Measurements from ENCODE around the gene TMPRSS3.

Gene TMPRSS3

GRCh38 chr21:42440187-42440792 lies 44.4 kb upstream of the TMPRSS3 start:
- TF ChIP-seq CTCF (IDR thresholded peaks at IDR 0.05; ENCODE audit: control insufficient read depth, extremely low read depth, insufficient read depth) = no peak
- no peak overlapping the region for H3K4me3 ChIP-seq (ENCODE audit: low read depth, low read length)
- DNase-seq (ENCODE audit: low read depth) = no peak

- DNase-seq (ENCODE audit: low read depth) = no peak
- no peak for TF ChIP-seq CTCF (IDR thresholded peaks at IDR 0.05; ENCODE audit: control insufficient read depth, extremely low read depth, insufficient read depth)
- no peak overlapping the region for H3K4me3 ChIP-seq (ENCODE audit: low read depth, low read length)
These were observed 43.7 kb upstream of the TMPRSS3 start for GRCh38 chr21:42439284-42440186.

DNA sequence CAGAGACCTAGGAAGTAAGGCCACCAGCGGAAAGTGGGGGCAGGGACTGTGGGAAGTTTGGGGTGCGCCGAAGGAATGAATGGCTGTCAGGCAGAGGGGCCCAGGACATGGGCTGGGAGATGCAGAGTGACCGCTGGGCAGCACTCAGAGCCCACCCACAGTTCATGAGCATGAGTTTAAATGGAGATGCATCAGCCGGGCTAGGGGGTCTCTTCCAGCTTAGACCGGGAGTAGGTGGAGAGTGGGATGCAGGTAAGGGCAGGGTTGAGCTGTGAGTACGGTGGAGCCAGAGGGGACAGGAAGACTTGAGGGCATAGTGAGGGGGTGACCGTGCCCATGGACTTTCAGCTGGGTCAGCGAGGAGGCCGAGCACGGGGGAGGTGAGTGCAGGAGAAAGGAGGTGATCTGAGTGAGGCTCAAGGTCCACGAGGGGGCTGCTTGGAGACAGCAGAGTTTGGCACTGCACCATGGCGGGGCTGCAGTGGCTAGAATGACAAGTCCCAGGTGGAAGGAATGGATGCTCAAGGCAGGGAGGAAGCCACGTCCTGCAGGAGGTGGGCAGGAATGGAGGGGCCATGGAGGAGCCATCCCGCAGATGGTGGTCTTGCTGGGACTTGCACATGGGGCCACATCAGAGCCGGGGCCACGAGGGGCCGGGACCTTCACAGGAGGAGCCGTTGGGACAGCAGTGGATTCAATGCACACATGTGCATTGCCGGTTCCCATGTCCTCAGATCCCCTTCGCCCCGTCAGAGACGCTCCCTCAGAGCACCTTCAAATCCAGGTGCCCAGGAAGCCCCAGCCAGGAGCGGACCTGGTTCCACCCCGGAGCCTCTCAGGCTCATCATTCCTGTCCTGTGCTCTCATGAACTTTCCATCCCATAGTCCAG lies 42.7 kb upstream of the TMPRSS3 start:
- no peak for DNase-seq (ENCODE audit: low read depth)
- no peak overlapping the region for H3K4me3 ChIP-seq (ENCODE audit: low read depth, low read length)
- no peak for TF ChIP-seq CTCF (IDR thresholded peaks at IDR 0.05; ENCODE audit: control insufficient read depth, extremely low read depth, insufficient read depth)

- DNase-seq (ENCODE audit: low read depth) = no peak
- no peak overlapping the region for H3K4me3 ChIP-seq (ENCODE audit: low read depth, low read length)
- TF ChIP-seq CTCF (IDR thresholded peaks at IDR 0.05; ENCODE audit: control insufficient read depth, extremely low read depth, insufficient read depth) = no peak
These were observed 41.9 kb upstream of the TMPRSS3 start for GRCh38 chr21:42437786-42438185.

DNA sequence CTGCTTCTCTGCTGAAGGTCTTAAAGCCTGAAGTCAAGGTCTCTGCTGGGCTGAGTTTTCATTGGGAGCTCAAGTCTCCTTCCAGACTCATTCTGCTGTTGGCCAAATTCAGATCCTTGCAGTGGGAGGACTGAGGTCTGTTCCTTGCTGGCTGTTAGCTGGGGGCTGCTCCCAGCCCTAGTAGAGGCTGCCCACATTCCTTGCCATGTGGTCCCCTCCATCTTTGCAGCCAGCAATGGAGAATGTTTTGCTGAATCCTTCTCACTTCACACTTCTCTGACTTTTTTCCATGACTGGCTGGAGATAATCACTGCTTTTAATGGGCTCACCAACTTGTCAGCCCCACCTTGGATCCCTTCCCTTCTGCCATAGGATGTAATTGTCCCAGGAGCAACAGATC lies 41.1 kb upstream of the TMPRSS3 start:
- no peak for DNase-seq (ENCODE audit: low read depth)
- no peak for TF ChIP-seq CTCF (IDR thresholded peaks at IDR 0.05; ENCODE audit: control insufficient read depth, extremely low read depth, insufficient read depth)

GRCh38 chr21:42435833-42436232 lies 40.0 kb upstream of the TMPRSS3 start:
- H3K4me3 ChIP-seq (ENCODE audit: low read depth, low read length) = no peak overlapping the region
- no peak for TF ChIP-seq CTCF (IDR thresholded peaks at IDR 0.05; ENCODE audit: control insufficient read depth, extremely low read depth, insufficient read depth)
- no peak for DNase-seq (ENCODE audit: low read depth)

More for the DNA sequence above, 41.1 kb upstream of the TMPRSS3 start:
- H3K4me3 ChIP-seq (ENCODE audit: low read depth, low read length) = no peak overlapping the region

Data from LNCaP clone FGC (cell line).